VCaP (cell line): ENCODE results near the gene DYNC2I2.
A peak's percentile ranks its signal among the peaks of the same experiment; 100 is the strongest.

Source experiments
- H3K27ac ChIP-seq: fragments of 450-650 bp; 2 replicates; pipeline ENCODE4 v1.5.1; 2017
- CTCF ChIP-seq: fragments of 450-650 bp; conservative IDR thresholded peaks from 2 replicates; pipeline ENCODE4 v1.5.1; 2017; ENCODE audit warnings: mild to moderate bottlenecking, moderate library complexity

DYNC2I2 gene

GRCh38 chr9:128638580-128638979 is 18.1 kb downstream of the DYNC2I2 start:
- H3K27ac ChIP-seq = no peak overlapping the region
- no peak for TF ChIP-seq CTCF

- no peak overlapping the region for H3K27ac ChIP-seq
- no peak for TF ChIP-seq CTCF
Observed at GRCh38 chr9:128637656-128638055, 19.0 kb downstream of the DYNC2I2 start.

DNA sequence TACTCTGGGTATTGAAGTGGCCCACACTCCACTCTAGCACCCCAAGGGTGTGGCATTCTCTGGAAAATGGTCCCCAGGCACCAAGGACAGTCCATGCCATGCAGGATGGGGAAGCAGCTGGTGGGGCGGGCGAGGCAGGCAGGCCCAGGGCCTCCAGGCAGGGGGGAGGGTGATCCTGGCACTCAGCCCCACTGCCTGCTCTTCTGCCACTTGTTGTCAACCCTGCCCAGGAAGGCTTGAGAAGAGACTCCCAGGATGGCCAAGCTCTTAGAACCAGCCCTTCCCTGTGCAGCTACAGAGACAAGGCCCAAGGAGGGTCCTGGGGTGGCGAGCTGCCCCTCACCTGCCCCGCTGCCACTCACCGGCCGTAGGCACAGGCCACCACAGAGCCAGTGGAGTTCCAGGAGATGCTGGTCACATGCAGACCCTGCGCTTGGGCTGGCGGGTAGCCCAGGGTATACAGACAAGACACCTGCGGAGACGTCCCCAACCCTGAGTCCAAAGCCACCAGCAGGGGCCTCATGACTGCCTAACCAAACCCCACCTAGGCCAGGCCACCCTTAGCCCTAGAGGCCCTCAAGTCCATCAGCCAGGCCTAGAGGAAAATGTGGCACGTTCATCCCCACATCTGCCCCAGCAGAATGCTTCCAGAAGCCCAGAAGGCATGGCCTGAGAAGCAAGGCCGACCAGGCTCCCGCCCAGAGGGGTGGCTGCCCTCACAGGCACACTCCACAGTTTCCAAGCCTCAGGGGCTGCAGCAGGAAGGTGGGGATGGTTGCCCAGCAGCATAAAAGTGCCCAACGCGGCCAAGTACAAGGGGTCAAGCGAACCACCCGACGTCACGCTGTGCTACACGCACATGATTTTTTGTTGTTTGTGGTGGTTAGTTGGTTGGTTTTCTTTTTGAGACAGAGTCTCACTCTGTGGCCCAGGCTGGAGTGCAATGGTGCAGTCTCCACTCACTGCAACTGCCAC is 19.8 kb downstream of the DYNC2I2 start:
- H3K27ac ChIP-seq = 0 out of 2 replicates have a peak overlapping the region, but pooled peaks have one; percentile 14
- no peak for TF ChIP-seq CTCF

DNA sequence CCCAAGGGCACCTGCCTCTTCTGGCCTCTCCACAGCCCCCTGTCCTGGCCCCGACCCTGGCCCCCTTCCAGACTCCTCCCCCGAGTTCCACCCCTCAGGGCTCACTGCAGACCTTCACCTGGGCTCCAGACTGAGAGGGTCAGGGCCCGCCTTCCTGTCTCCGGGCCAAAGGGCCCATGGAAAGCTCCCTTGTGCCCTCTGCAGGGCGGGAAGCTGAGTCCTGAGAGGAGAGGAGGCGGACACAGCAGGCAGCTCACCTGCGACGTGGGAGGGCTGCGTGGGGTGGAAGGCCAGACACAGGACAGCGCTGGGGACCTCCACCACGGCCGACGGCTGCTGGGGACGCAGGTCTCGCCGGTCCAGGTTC is 20.6 kb downstream of the DYNC2I2 start:
- peak overlapping the region; percentile 14; the same call in 1 of the 2 replicates for H3K27ac ChIP-seq
- peak; percentile 46 for TF ChIP-seq CTCF

GRCh38 chr9:128635266-128636023 is 21.2 kb downstream of the DYNC2I2 start:
- peak; percentile 63 for TF ChIP-seq CTCF
- peak overlapping the region; percentile 14; the same call in 1 of the 2 replicates for H3K27ac ChIP-seq

DNA sequence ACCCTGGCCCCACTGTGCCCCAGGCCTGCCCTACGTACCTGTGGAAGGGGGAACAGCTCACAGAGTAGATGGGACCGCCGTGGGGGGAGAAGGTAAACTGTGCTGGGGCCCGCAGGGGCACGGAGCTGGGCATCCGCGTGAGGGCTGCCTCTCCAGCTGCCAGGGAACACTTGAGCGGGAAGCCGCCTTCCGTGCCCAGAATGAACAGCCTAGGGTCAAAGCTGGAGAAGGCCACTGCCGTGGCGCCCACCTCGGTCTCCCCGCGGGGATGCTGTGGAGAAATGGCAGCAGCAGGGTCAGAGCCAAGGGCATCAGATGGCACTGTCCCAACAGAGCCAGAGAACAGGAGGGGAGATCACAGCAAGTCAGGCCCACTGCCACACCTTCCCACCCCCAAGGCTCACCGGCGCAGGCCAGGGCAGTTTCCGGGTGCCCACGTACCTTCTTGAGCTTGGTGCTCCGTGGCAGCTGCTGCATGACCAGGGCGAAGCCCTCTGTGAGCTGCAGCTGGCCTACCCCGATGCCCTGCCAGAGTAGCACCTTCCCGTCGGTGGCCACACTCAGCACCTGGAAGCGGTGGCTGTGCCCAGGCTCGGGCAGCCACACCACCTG is 21.9 kb downstream of the DYNC2I2 start:
- H3K27ac ChIP-seq = peak overlapping the region; percentile 14; the same call in 1 of the 2 replicates

More for the DNA sequence above, 21.9 kb downstream of the DYNC2I2 start:
- TF ChIP-seq CTCF = no peak
